Stimulated activated CD8-positive, alpha-beta memory T cell treated with anti-CD3 and anti-CD28 coated beads, Interleukin-4, amount 100 ng/mL, for 24 hours (primary cell): ENCODE results near the gene CARD11.

Experiments
- DNase-seq: peaks from one replicate; pipeline ENCODE4 v3.0.0-alpha.2; 2020; ENCODE audit warnings: low read depth

The CARD11 gene

GRCh38 chr7:2905500-2905899 lies 138.2 kb downstream of the CARD11 start:
- DNase-seq, result no peak

- DNase-seq, result no peak
Observed at GRCh38 chr7:2905027-2905426, 138.6 kb downstream of the CARD11 start.

- no peak for DNase-seq
Observed at GRCh38 chr7:2904202-2904601, 139.5 kb downstream of the CARD11 start.

- no peak for DNase-seq
Observed at GRCh38 chr7:2903682-2904162, 139.9 kb downstream of the CARD11 start.

- no peak for DNase-seq
Observed at GRCh38 chr7:2897023-2897422, 146.6 kb downstream of the CARD11 start.

- no peak for DNase-seq
Observed at GRCh38 chr7:2896131-2896530, 147.5 kb downstream of the CARD11 start.

GRCh38 chr7:2894118-2894940 lies 149.3 kb downstream of the CARD11 start:
- peak; percentile 42 for DNase-seq

- DNase-seq, result no peak
Observed at GRCh38 chr7:2893411-2893861, 150.2 kb downstream of the CARD11 start.

- no peak for DNase-seq
Observed at GRCh38 chr7:2892549-2892948, 151.1 kb downstream of the CARD11 start.

GRCh38 chr7:2887816-2888215 lies 155.9 kb downstream of the CARD11 start:
- no peak for DNase-seq

- DNase-seq, result no peak
Observed at GRCh38 chr7:2886900-2887299, 156.8 kb downstream of the CARD11 start.

- no peak for DNase-seq
Observed at GRCh38 chr7:2886391-2886790, 157.3 kb downstream of the CARD11 start.

- no peak for DNase-seq
Observed at GRCh38 chr7:2884161-2884560, 159.5 kb downstream of the CARD11 start.

GRCh38 chr7:2883101-2883500 lies 160.6 kb downstream of the CARD11 start:
- DNase-seq, result no peak

- DNase-seq, result no peak
Observed at GRCh38 chr7:2882111-2882510, 161.6 kb downstream of the CARD11 start.

- no peak for DNase-seq
Observed at GRCh38 chr7:2880874-2881533, 162.7 kb downstream of the CARD11 start.

GRCh38 chr7:2880051-2880450 lies 163.6 kb downstream of the CARD11 start:
- DNase-seq, result no peak

- DNase-seq, result no peak
Observed at GRCh38 chr7:2879354-2879753, 164.3 kb downstream of the CARD11 start.

- no peak for DNase-seq
Observed at GRCh38 chr7:2878306-2878705, 165.4 kb downstream of the CARD11 start.

- no peak for DNase-seq
Observed at GRCh38 chr7:2876031-2876731, 167.5 kb downstream of the CARD11 start.

GRCh38 chr7:2873686-2874551 lies 169.7 kb downstream of the CARD11 start:
- DNase-seq, result no peak

GRCh38 chr7:2873146-2873545 lies 170.5 kb downstream of the CARD11 start:
- DNase-seq, result no peak
